Activated naive CD4-positive, alpha-beta T cell (primary cell): ENCODE measurements around the gene IGSF21.

ENCODE experiments used
- DNase-seq, 4 experiments: peaks; one replicate each; lab custom pipeline; 2025; lab: John Stamatoyannopoulos, UW

Gene IGSF21

GRCh38 chr1:18094096-18094495, 13.5 kb upstream of the IGSF21 start:
- no peak for DNase-seq

- no peak for DNase-seq
Measured at GRCh38 chr1:18097206-18097605, 10.4 kb upstream of the IGSF21 start.

GRCh38 chr1:18099026-18099425, 8.6 kb upstream of the IGSF21 start:
- DNase-seq, result no peak

- no peak for DNase-seq
Measured at GRCh38 chr1:18100060-18100459, 7.5 kb upstream of the IGSF21 start.

- peak in 3 of 4 experiments; percentile 8 to 33 (median 11) for DNase-seq
Measured at GRCh38 chr1:18100491-18101063, 7.0 kb upstream of the IGSF21 start.

- no peak for DNase-seq
Measured at GRCh38 chr1:18101508-18101907, 6.1 kb upstream of the IGSF21 start.

- no peak for DNase-seq
Measured at GRCh38 chr1:18103788-18104421, 3.7 kb upstream of the IGSF21 start.

- no peak for DNase-seq
Measured at GRCh38 chr1:18104546-18105100, 3.0 kb upstream of the IGSF21 start.

GRCh38 chr1:18105196-18105595, 2.4 kb upstream of the IGSF21 start:
- DNase-seq, result no peak

GRCh38 chr1:18108299-18109057, 880 bp downstream of the IGSF21 start:
- no peak for DNase-seq

GRCh38 chr1:18109058-18109755, 1.6 kb downstream of the IGSF21 start:
- DNase-seq, result no peak

- DNase-seq, result no peak
Measured at GRCh38 chr1:18109756-18110597, 2.4 kb downstream of the IGSF21 start.

- no peak for DNase-seq
Measured at GRCh38 chr1:18110598-18110939, 3.0 kb downstream of the IGSF21 start.

- no peak for DNase-seq
Measured at GRCh38 chr1:18110968-18111367, 3.4 kb downstream of the IGSF21 start.

- DNase-seq, result no peak
Measured at GRCh38 chr1:18111605-18112297, 4.2 kb downstream of the IGSF21 start.

GRCh38 chr1:18112611-18113010, 5.0 kb downstream of the IGSF21 start:
- no peak for DNase-seq

- no peak for DNase-seq
Measured at GRCh38 chr1:18114726-18115410, 7.3 kb downstream of the IGSF21 start.

- no peak for DNase-seq
Measured at GRCh38 chr1:18116777-18117176, 9.2 kb downstream of the IGSF21 start.

- no peak for DNase-seq
Measured at GRCh38 chr1:18118078-18118477, 10.5 kb downstream of the IGSF21 start.

- no peak for DNase-seq
Measured at GRCh38 chr1:18118491-18118890, 10.9 kb downstream of the IGSF21 start.
